Measurements from ENCODE around the gene SRC. TPM values are rescaled to one million over a fixed set of nuclear protein-coding genes. Genes with fewer than 3 reads are reported as not detected.

Gene SRC
- total and polyA plus RNA-seq, 2 donors from 2014 or later: 28.5 to 70.0 TPM

- Histone ChIP-seq H3K27ac (ENCODE audit: low read depth in 2 of 2, low read length in 2 of 2) (peak overlapping the region in 1 of 2 donors; percentile 93), H3K9me3 (ENCODE audit: control insufficient read depth in 2 of 3, insufficient read depth in 1 of 3, low read length in 3 of 3) (no peaks in the 10 kb centered on the region), H3K36me3 (ENCODE audit: control insufficient read depth in 2 of 3, insufficient read depth in 3 of 3, low read length in 3 of 3) (no peaks in the 10 kb centered on the region), H3K9ac (ENCODE audit: low read length in 3 of 3) (peak overlapping the region in 1 of 3 donors; percentile 16), H3K27me3 (ENCODE audit: control insufficient read depth, insufficient read depth, low read length) (no peaks in the 10 kb centered on the region), H3K4me3 (ENCODE audit: low read length in 3 of 3) (no peak overlapping the region), H3K4me1 (ENCODE audit: control insufficient read depth in 2 of 3, insufficient read depth in 2 of 3, low read depth in 1 of 3, low read length in 3 of 3) (peaks cover 0 to 20% (median 17%) of the 10 kb centered on the region in 3 donors)
- FAIRE-seq (no peak), DNase-seq (peak in 2 of 5 donors; percentile 53 to 90)
- intact Hi-C loops (cut with DNase I): no loop called here
- TF ChIP-seq CTCF (IDR thresholded peaks at IDR 0.05; ENCODE audit: borderline replicate concordance, extremely low read depth, insufficient read depth): no peak
Observed at GRCh38 chr20:37343212-37343993, 2.5 kb upstream of the SRC start.

GRCh38 chr20:37343994-37344355, 2.0 kb upstream of the SRC start:
- H3K27me3 ChIP-seq (ENCODE audit: control insufficient read depth, insufficient read depth, low read length): no peaks in the 10 kb centered on the region
- no peak overlapping the region for H3K4me3 ChIP-seq (ENCODE audit: low read length in 3 of 3)
- no peak for DNase-seq
- H3K4me1 ChIP-seq (ENCODE audit: control insufficient read depth in 2 of 3, insufficient read depth in 2 of 3, low read depth in 1 of 3, low read length in 3 of 3): peaks cover 0 to 20% (median 17%) of the 10 kb centered on the region in 3 donors
- intact Hi-C loops (cut with DNase I): no loop called here
- H3K27ac ChIP-seq (ENCODE audit: low read depth in 2 of 2, low read length in 2 of 2): peak overlapping the region; percentile 88 to 93
- no peak for TF ChIP-seq CTCF (IDR thresholded peaks at IDR 0.05; ENCODE audit: borderline replicate concordance, extremely low read depth, insufficient read depth)
- no peak for FAIRE-seq
- no peaks in the 10 kb centered on the region for H3K36me3 ChIP-seq (ENCODE audit: control insufficient read depth in 2 of 3, insufficient read depth in 3 of 3, low read length in 3 of 3)
- H3K9ac ChIP-seq (ENCODE audit: low read length in 3 of 3): no peak overlapping the region
- no peaks in the 10 kb centered on the region for H3K9me3 ChIP-seq (ENCODE audit: control insufficient read depth in 2 of 3, insufficient read depth in 1 of 3, low read length in 3 of 3)

- TF ChIP-seq CTCF (IDR thresholded peaks at IDR 0.05; ENCODE audit: borderline replicate concordance, extremely low read depth, insufficient read depth): no peak
- DNase-seq (peak; percentile 82 to 87 (median 84)), FAIRE-seq (no peak)
- Histone ChIP-seq H3K9ac (ENCODE audit: low read length in 3 of 3) (peak overlapping the region; percentile 26 to 78 (median 43)), H3K27ac (ENCODE audit: low read depth in 2 of 2, low read length in 2 of 2) (peak overlapping the region; percentile 88 to 93), H3K9me3 (ENCODE audit: control insufficient read depth in 2 of 3, insufficient read depth in 1 of 3, low read length in 3 of 3) (no peaks in the 10 kb centered on the region), H3K4me1 (ENCODE audit: control insufficient read depth in 2 of 3, insufficient read depth in 2 of 3, low read depth in 1 of 3, low read length in 3 of 3) (peaks cover 0 to 20% (median 17%) of the 10 kb centered on the region in 3 donors), H3K27me3 (ENCODE audit: control insufficient read depth, insufficient read depth, low read length) (no peaks in the 10 kb centered on the region), H3K36me3 (ENCODE audit: control insufficient read depth in 2 of 3, insufficient read depth in 3 of 3, low read length in 3 of 3) (no peaks in the 10 kb centered on the region), H3K4me3 (ENCODE audit: low read length in 3 of 3) (peak overlapping the region; percentile 47 to 59 (median 55))
- intact Hi-C loops (cut with DNase I): no loop called here
Observed at GRCh38 chr20:37344506-37345338, 1.2 kb upstream of the SRC start.

Measured in kidney (tissue), 14 donors.